K562 (cell line): ENCODE measurements around the gene APC2. TPM values are rescaled to one million over a fixed set of nuclear protein-coding genes. Genes with fewer than 3 reads are reported as not detected.

Experiments
- ATAC-seq: fragments of 200-7000 bp; cut with Tn5 transposase; 3 replicates; pipeline ENCODE4 v1.9.1; 2020; ENCODE audit warnings: moderate library complexity
- BruUV-seq: library from RNA; stranded (reverse); fragments of 400-500 nt; replicated peaks from 2 replicates; lab custom pipeline; 2021; lab: Mats Ljungman, UMichigan
- CTCF ChIA-PET: fragments of 300-600 bp; formaldehyde crosslinking; extraction: SDS; loops from one replicate; lab custom pipeline; 2021; ENCODE audit warnings: low intra/inter-chr PET ratio; lab: Yijun Ruan, JAX
- POLR2A ChIA-PET: fragments of 300-600, 350-650 bp; sonication (Branson Sonifier 250); formaldehyde crosslinking; extraction: SDS; loops from one replicate; lab custom pipeline; 2021; ENCODE audit warnings: antibody characterized with exemption, inconsistent platforms; lab: Yijun Ruan, JAX
- DNase-seq, 4 experiments: peaks; one replicate each; pipeline versions ENCODE4 v3.0.0 to v3.0.0-alpha.2; 2011 to 2018; ENCODE audit warnings: low spot score in 3 of 4, mixed read lengths in 3 of 4; ENCODE audit errors: extremely low read depth in 1 of 4
- FAIRE-seq: peaks from 2 replicates; lab custom pipeline; 2011; peaks lifted over from hg19 to GRCh38; lab: Jason Lieb, UNC
- H2AFZ ChIP-seq: 2 replicates; pipeline ENCODE4 v1.6.0; 2011; ENCODE audit warnings: low read depth, low read length, control low read depth, inconsistent platforms
- H3K27ac ChIP-seq: fragments of 200-600 bp; 3 replicates; pipeline ENCODE4 v1.8.0; 2011; ENCODE audit warnings: low read depth, mild to moderate bottlenecking, control low read depth, inconsistent platforms, low read length, moderate library complexity, mixed read lengths; ENCODE audit errors: extremely low read depth
- H3K27me3 ChIP-seq, 2 experiments: fragments of 300-600 bp in 1 of 2; 2 replicates in 1 of 2; 3 replicates in 1 of 2; pipeline versions ENCODE4 v1.6.0 to v1.8.0; 2011; ENCODE audit warnings: inconsistent platforms in 2 of 2, low read length in 2 of 2, mild to moderate bottlenecking in 1 of 2, mixed read lengths in 1 of 2, moderate library complexity in 1 of 2; ENCODE audit not compliant: control insufficient read depth in 2 of 2, insufficient read depth in 2 of 2
- H3K36me3 ChIP-seq: fragments of 300-600 bp; 3 replicates; pipeline ENCODE4 v1.8.0; 2011; ENCODE audit warnings: mild to moderate bottlenecking, low read length, inconsistent platforms; ENCODE audit not compliant: control insufficient read depth, insufficient read depth
- H3K4me1 ChIP-seq, 2 experiments: fragments of 200-600 bp in 1 of 2; replicated peaks in 1 of 2; 2 replicates in 1 of 2; 3 replicates in 1 of 2; pipeline versions ENCODE4 v1.5.1 to v1.8.0; 2011; ENCODE audit warnings: inconsistent platforms in 2 of 2, low read length in 2 of 2, mild to moderate bottlenecking in 1 of 2, mixed read lengths in 1 of 2, moderate library complexity in 1 of 2; ENCODE audit not compliant: control insufficient read depth in 2 of 2, insufficient read depth in 2 of 2
- H3K4me2 ChIP-seq: 2 replicates; pipeline ENCODE4 v1.6.1; 2011; ENCODE audit warnings: low read length, control low read depth, inconsistent platforms, mixed read lengths; ENCODE audit not compliant: insufficient read depth
- H3K4me3 ChIP-seq: fragments of 200-600 bp; sonication (generic), shearing (Covaris generic); 2 replicates; pipeline ENCODE4 v1.5.1; 2016; ENCODE audit warnings: control low read depth, inconsistent platforms
- H3K79me2 ChIP-seq: fragments of 200-600 bp; 3 replicates; pipeline ENCODE4 v1.8.0; 2011; ENCODE audit warnings: low read length, inconsistent platforms; ENCODE audit not compliant: control insufficient read depth, insufficient read depth
- H3K9ac ChIP-seq, 2 experiments: 2 replicates each; pipeline versions ENCODE4 v1.6.0 to v1.6.1; 2011; ENCODE audit warnings: low read depth in 2 of 2, low read length in 2 of 2, control low read depth in 1 of 2, inconsistent platforms in 1 of 2, mild to moderate bottlenecking in 1 of 2, mixed read lengths in 1 of 2; ENCODE audit not compliant: insufficient read depth in 1 of 2
- H3K9me1 ChIP-seq: one replicate; pipeline ENCODE4 v1.6.0; 2011; ENCODE audit warnings: inconsistent platforms, mild to moderate bottlenecking, low read length, moderate library complexity; ENCODE audit not compliant: control insufficient read depth, insufficient read depth
- H3K9me3 ChIP-seq: replicated peaks from 2 replicates; pipeline ENCODE4 v1.5.1; 2011; ENCODE audit warnings: low read depth, low read length, inconsistent platforms; ENCODE audit not compliant: control insufficient read depth, insufficient read depth
- H4K20me1 ChIP-seq: replicated peaks from 2 replicates; pipeline ENCODE4 v1.6.1; 2011; ENCODE audit warnings: low read length, inconsistent platforms, mixed read lengths; ENCODE audit not compliant: control insufficient read depth, insufficient read depth
- ARHGAP35 ChIP-seq: fragments of 450-650 bp; IDR thresholded peaks from 2 replicates; pipeline ENCODE4 v1.6.1; 2018; ENCODE audit not compliant: partially characterized antibody
- CBFB ChIP-seq: sonication (generic); formaldehyde crosslinking; IDR thresholded peaks from 2 replicates; pipeline ENCODE4 v1.4.0; 2020; ENCODE audit warnings: mild to moderate bottlenecking, missing genetic modification reagents
- ETV5 ChIP-seq: sonication (generic); formaldehyde crosslinking; IDR thresholded peaks from 2 replicates; pipeline ENCODE4 v1.4.0; 2020; ENCODE audit warnings: low read depth, mild to moderate bottlenecking, missing genetic modification reagents
- FOXM1 ChIP-seq, 2 experiments: fragments of 450-650 bp in 1 of 2; sonication (generic) in 1 of 2; formaldehyde crosslinking in 1 of 2; IDR thresholded peaks; 2 replicates each; pipeline versions ENCODE4 v1.6.1 to v1.9.0; 2017 to 2022; ENCODE audit warnings: low read depth in 2 of 2, mild to moderate bottlenecking in 2 of 2, missing genetic modification reagents in 1 of 2, moderate library complexity in 1 of 2
- ILF3 ChIP-seq: fragments of 450-650 bp; IDR thresholded peaks from 2 replicates; pipeline ENCODE4 v1.6.1; 2018; ENCODE audit warnings: antibody characterized with exemption, mild to moderate bottlenecking, moderate library complexity, borderline replicate concordance
- POLR2G ChIP-seq: fragments of 200-400 bp; formaldehyde crosslinking; IDR thresholded peaks from 2 replicates; pipeline ENCODE4 v1.6.1; 2017; ENCODE audit warnings: low read depth, mild to moderate bottlenecking, antibody characterized with exemption, low read length, moderate library complexity
- RBFOX2 ChIP-seq: fragments of 200-400 bp; formaldehyde crosslinking; IDR thresholded peaks from 2 replicates; pipeline ENCODE4 v1.6.1; 2017; ENCODE audit warnings: low read depth, mild to moderate bottlenecking, low read length, moderate library complexity
- ZBTB7A ChIP-seq: IDR thresholded peaks from 2 replicates; pipeline ENCODE4 v1.6.1; 2011; ENCODE audit warnings: low read depth, mild to moderate bottlenecking, low read length, moderate library complexity, borderline replicate concordance; ENCODE audit not compliant: control insufficient read depth
- ZNF282 ChIP-seq: sonication (generic); formaldehyde crosslinking; IDR thresholded peaks from 2 replicates; pipeline ENCODE4 v1.8.1; 2023; ENCODE audit warnings: missing genetic modification reagents
- WGBS: fragments of 100-300 bp; shearing (Covaris generic); methylation state at CpG from one replicate; pipeline ENCODE4 v1.1.6; 2016; ENCODE audit warnings: low coverage, mixed read lengths; ENCODE audit not compliant: insufficient coverage; ENCODE audit errors: missing lambda C conversion rate; 5-methylcytosine and 5-hydroxymethylcytosine counted together
- in situ Hi-C: fragments of 300-500 bp; cut with MboI; formaldehyde crosslinking; loops from 4 replicates; pipeline ENCODE4 v1.15.0; 2018; ENCODE audit warnings: inconsistent platforms, mixed read lengths
- intact Hi-C: fragments of 100-400 bp; cut with micrococcal nuclease; formaldehyde crosslinking; loops from 2 replicates; pipeline ENCODE4 v1.14.2; 2022
- polyA plus RNA-seq, 8 experiments: library from polyadenylated mRNA; depleted of rRNA in 4 of 8; stranded (reverse) in 5 of 8; unstranded in 3 of 8; fragments of >200 nt; fragmentation: Nextera tagmentation in 2 of 8; fragmentation: Illumina TruSeq in 1 of 8; extraction: Ambion mirVana in 2 of 8; extraction: Trizol in 1 of 8; gene quantifications; 2 replicates each; pipeline versions ENCODE4 v1.2.1 to v1.2.3, GENCODE V29; 2011 to 2014; ENCODE audit warnings: inconsistent platforms in 1 of 8, missing spikeins in 1 of 8
- total RNA-seq, 7 experiments: library from RNA; depleted of rRNA in 6 of 7; stranded (reverse); fragments of >200 nt in 6 of 7; fragmentation: Illumina TruSeq in 2 of 7; extraction: Trizol in 2 of 7; gene quantifications; 2 replicates each; pipeline versions ENCODE4 v1.2.1 to v1.2.3, GENCODE V29; 2011 to 2021; ENCODE audit warnings: low replicate concordance in 1 of 7
- TF ChIP-seq, protein P1 (sequence below): fragments of 450-650 bp; formaldehyde crosslinking; IDR thresholded peaks from 2 replicates; pipeline ENCODE4 v1.4.0; 2020; ENCODE audit warnings: mild to moderate bottlenecking, moderate library complexity
- TF ChIP-seq, protein P2 (sequence below): sonication (generic); formaldehyde crosslinking; IDR thresholded peaks from 2 replicates; pipeline ENCODE4 v1.8.0; 2022; ENCODE audit warnings: mild to moderate bottlenecking, missing genetic modification reagents

The APC2 gene
- total and polyA plus RNA-seq, 9 of the 15 experiments (the other 6 are each of a cell fraction or from before 2014, with no cell fraction given): 0.01 to 0.40 (median 0.05) TPM; not detected in 3

DNA sequence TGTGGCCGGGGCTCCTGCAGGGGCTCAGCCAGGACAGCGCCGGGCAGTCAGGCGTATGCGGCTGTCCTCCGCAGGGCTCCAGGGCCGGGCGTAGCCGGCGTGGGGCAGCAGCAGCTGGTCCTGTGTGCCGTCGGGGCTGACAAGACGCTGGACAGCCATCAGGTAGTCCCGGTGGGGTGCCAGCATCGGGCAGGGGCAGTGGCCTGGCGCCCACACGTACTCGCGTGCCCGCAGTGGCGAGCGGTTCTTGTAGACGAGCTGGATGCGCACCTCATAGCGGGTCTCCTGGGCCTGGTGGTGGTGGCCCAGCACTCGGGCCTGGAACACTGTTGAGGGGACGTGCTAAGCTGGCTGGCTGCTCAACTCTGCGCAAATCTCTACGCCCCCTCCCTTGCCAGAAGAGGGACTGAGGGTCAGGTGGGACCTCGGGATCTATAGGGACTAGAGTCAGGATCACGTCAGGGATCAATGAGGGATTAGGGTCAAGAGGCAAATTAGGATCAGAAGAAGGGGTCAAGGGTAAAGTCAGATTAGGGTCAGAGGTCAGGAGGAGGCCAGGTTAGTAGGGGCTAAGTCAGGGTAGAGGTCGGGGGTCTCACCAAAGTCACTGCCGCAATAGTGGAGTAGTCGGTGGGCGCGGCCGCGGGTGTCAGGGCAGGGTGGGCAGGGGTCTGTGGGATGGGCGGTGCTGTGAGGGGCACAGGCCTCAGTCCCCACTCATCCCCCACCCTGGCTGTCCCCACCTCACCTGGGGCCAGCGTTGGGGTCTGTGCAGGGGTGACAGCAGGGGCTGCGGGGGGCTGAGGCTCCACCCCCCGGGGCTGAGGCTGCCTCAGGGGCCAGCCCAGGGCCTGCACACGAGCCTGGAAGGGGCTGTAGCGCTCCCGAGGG is 56.3 kb downstream of the APC2 start (continued):
- TF ChIP-seq ETV5 (no peak), ZBTB7A (peak; percentile 11; the same call in 1 of the 2 replicates)
- TF ChIP-seq, all 486 proteins: peak for 6

DNA sequence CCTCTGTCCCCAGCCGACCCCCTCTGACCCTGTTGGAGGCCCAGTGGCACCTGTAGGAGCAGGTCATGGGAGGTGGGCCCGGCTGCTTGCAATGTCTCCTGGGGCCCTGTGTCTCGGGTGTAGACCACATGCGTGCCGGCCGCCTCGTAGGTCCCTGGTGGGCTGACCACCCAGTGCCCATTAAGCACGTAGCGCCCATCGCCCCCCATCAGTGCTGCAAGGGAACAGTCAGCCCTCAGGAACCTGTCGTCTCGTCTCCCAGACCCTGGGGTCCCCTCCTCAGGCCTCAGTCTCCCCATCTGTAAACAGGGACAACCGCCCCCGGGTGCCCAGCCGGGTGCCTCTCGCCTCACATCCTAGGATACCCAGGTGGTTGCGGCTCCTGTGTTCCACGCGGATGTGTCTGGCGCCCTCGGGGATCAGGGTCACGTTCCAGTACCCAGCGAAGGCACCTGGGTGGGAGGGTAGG is 57.3 kb downstream of the APC2 start:
- no peaks in the 10 kb centered on the region for H3K9me1 ChIP-seq
- ChIA-PET CTCF (no interaction called here), POLR2A (no interaction called here)
- peaks cover 12 to 66% of the 10 kb centered on the region in 2 experiments for H3K4me1 ChIP-seq
- no peaks in the 10 kb centered on the region for H3K27me3 ChIP-seq
- H4K20me1 ChIP-seq: no peaks in the 10 kb centered on the region
- H3K27ac ChIP-seq: peak overlapping the region; percentile 90
- WGBS: 41% methylated on average over 21 of the region's 23 CpGs
- peak overlapping the region; percentile 96 for H3K4me2 ChIP-seq
- no peak for ATAC-seq
- FAIRE-seq: no peak
- H2AFZ ChIP-seq: peak overlapping the region; percentile 75
- intact Hi-C loops (no loop called here), in situ Hi-C loops (loop anchor here (5.0 kb wide), 1 partner anchor 50 kb away; no protein-coding TSS in a partner anchor)
- H3K4me3 ChIP-seq: peak overlapping the region; percentile 58
- no peak for DNase-seq
- no peaks in the 10 kb centered on the region for H3K9me3 ChIP-seq
- no TSS peak for BruUV-seq
- peaks cover 14% of the 10 kb centered on the region; the same call in 2 of the 3 replicates for H3K36me3 ChIP-seq
- H3K79me2 ChIP-seq: peaks cover 4% of the 10 kb centered on the region; the same call in 1 of the 3 replicates
- peak overlapping the region; percentile 77 to 86 for H3K9ac ChIP-seq
- TF ChIP-seq RBFOX2: 0 out of 2 replicates have a peak, but pooled peaks have one; percentile 10
- peak; percentile 52 for TF ChIP-seq POLR2G
- TF ChIP-seq ILF3: no peak
- peak; percentile 16; the same call in 1 of the 2 replicates for TF ChIP-seq ZBTB7A
- TF ChIP-seq, protein P1, sequence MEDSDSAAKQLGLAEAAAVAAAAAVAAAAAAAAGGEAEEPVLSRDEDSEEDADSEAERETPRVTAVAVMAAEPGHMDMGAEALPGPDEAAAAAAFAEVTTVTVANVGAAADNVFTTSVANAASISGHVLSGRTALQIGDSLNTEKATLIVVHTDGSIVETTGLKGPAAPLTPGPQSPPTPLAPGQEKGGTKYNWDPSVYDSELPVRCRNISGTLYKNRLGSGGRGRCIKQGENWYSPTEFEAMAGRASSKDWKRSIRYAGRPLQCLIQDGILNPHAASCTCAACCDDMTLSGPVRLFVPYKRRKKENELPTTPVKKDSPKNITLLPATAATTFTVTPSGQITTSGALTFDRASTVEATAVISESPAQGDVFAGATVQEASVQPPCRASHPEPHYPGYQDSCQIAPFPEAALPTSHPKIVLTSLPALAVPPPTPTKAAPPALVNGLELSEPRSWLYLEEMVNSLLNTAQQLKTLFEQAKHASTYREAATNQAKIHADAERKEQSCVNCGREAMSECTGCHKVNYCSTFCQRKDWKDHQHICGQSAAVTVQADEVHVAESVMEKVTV (CRISPR knock-in tag): no peak
- no peak for TF ChIP-seq FOXM1 (IDR thresholded peaks at IDR 0.05; ENCODE audit: low read depth)
- no peak for TF ChIP-seq FOXM1 (CRISPR knock-in tag; IDR thresholded peaks at IDR 0.05; ENCODE audit: low read depth)
- peak; percentile 10; the same call in 1 of the 2 replicates for TF ChIP-seq CBFB (CRISPR knock-in tag)
- TF ChIP-seq ARHGAP35: no peak
- TF ChIP-seq, protein P2, sequence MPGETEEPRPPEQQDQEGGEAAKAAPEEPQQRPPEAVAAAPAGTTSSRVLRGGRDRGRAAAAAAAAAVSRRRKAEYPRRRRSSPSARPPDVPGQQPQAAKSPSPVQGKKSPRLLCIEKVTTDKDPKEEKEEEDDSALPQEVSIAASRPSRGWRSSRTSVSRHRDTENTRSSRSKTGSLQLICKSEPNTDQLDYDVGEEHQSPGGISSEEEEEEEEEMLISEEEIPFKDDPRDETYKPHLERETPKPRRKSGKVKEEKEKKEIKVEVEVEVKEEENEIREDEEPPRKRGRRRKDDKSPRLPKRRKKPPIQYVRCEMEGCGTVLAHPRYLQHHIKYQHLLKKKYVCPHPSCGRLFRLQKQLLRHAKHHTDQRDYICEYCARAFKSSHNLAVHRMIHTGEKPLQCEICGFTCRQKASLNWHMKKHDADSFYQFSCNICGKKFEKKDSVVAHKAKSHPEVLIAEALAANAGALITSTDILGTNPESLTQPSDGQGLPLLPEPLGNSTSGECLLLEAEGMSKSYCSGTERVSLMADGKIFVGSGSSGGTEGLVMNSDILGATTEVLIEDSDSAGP (CRISPR knock-in tag): no peak
- 0 out of 2 replicates have a peak, but pooled peaks have one; percentile 11 for TF ChIP-seq ZNF282 (CRISPR knock-in tag)
